ENCODE results near the gene TRPV6.

TRPV6 gene

DNA sequence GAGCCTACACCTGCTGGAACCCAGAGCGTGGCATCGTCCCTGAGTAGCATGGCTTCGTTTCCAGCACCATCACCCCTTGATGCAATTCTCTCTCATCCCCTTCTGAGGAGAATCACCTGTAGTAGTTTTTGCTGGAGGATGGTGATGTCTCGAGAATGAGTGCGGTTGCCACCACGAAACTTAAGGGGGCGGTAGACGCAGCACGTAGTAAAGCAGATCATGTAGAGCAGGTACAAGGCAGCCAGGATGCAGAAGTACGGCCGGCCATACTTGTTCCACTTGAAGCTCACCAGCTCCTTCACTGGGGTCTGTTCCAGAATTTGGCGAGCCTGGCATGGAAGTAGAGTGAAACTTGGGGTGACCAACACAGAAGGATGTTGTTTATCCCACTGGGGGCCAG, 39.9 kb upstream of the TRPV6 start:
- no peak overlapping the region for H2BK15ac ChIP-seq (ENCODE audit: low read depth, poor library complexity, severe bottlenecking)
- DNase-seq = no peak
- WGBS = 57% methylated on average over 11 of the region's 12 CpGs
- H3K27me3 ChIP-seq (ENCODE audit: control insufficient read depth in 1 of 2, insufficient read depth in 1 of 2, low read length in 2 of 2) = peaks cover 0 to 11% of the 10 kb centered on the region in 2 experiments
- no peak overlapping the region for H2BK5ac ChIP-seq (ENCODE audit: low read depth, low read length, poor library complexity, severe bottlenecking)
- H2BK120ac ChIP-seq (ENCODE audit: low read depth, low read length) = no peak overlapping the region
- no peaks in the 10 kb centered on the region for H3K4me1 ChIP-seq (ENCODE audit: control insufficient read depth, insufficient read depth, low read depth, low read length)
- H3K79me1 ChIP-seq (replicated peaks; ENCODE audit: low read length, poor library complexity, severe bottlenecking) = no peaks in the 10 kb centered on the region
- H2AK5ac ChIP-seq (ENCODE audit: low read length, severe bottlenecking) = no peak overlapping the region
- no peak overlapping the region for H3K18ac ChIP-seq (ENCODE audit: low read depth in 1 of 2, low read length in 2 of 2)
- H4K91ac ChIP-seq (ENCODE audit: low read length) = no peak overlapping the region
- H3K4me2 ChIP-seq (ENCODE audit: low read length, poor library complexity, severe bottlenecking) = no peak overlapping the region
- no peak overlapping the region for H2AFZ ChIP-seq (ENCODE audit: low read depth, low read length)
- no peaks in the 10 kb centered on the region for H3K36me3 ChIP-seq (ENCODE audit: control insufficient read depth in 1 of 2, insufficient read depth in 2 of 2, low read depth in 1 of 2, low read length in 2 of 2)
- H3K23ac ChIP-seq (ENCODE audit: low read length in 2 of 2) = no peak overlapping the region
- no peak overlapping the region for H4K8ac ChIP-seq (ENCODE audit: low read length)
- H3K4me3 ChIP-seq (ENCODE audit: insufficient read depth in 1 of 2, low read depth in 1 of 2, low read length in 2 of 2) = no peak overlapping the region
- H3K14ac ChIP-seq (ENCODE audit: low read length in 2 of 2) = no peak overlapping the region
- H2BK12ac ChIP-seq (ENCODE audit: low read length in 2 of 2) = no peak overlapping the region
- H3K4ac ChIP-seq (ENCODE audit: low read depth in 1 of 2, low read length in 2 of 2) = no peak overlapping the region
- H3K9me3 ChIP-seq (ENCODE audit: control insufficient read depth, low read length) = no peaks in the 10 kb centered on the region
- H3K9ac ChIP-seq (ENCODE audit: low read length) = no peak overlapping the region
- no peak overlapping the region for H3K27ac ChIP-seq (ENCODE audit: low read length, poor library complexity, severe bottlenecking)

DNA sequence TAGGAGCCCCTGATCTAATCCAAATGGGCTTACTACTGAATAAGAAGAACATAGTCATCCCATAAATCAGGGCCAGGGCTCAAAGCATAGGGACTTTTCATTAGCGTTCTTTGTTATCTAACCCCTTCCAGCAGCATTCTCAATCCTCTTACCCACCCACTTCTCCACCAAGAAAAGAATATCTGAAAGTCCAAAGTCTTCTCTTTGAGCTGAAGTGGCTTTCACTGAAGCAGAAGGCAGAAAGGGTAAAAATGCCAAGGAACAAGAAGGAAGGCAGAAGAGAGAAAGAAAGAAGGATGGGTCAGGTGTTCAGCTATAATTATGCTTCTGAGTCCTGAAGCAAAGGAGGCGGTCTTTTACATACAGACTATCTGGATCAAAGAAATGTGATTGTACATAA, 37.8 kb upstream of the TRPV6 start:
- Histone ChIP-seq H3K4me3 (ENCODE audit: insufficient read depth in 1 of 2, low read depth in 1 of 2, low read length in 2 of 2) (no peak overlapping the region), H3K18ac (ENCODE audit: low read depth in 1 of 2, low read length in 2 of 2) (no peak overlapping the region), H3K36me3 (ENCODE audit: control insufficient read depth in 1 of 2, insufficient read depth in 2 of 2, low read depth in 1 of 2, low read length in 2 of 2) (no peaks in the 10 kb centered on the region), H3K9ac (ENCODE audit: low read length) (no peak overlapping the region), H4K91ac (ENCODE audit: low read length) (no peak overlapping the region), H2AFZ (ENCODE audit: low read depth, low read length) (no peak overlapping the region), H3K4me1 (ENCODE audit: control insufficient read depth, insufficient read depth, low read depth, low read length) (no peaks in the 10 kb centered on the region), H4K8ac (ENCODE audit: low read length) (no peak overlapping the region), H3K9me3 (ENCODE audit: control insufficient read depth, low read length) (no peaks in the 10 kb centered on the region), H3K27ac (ENCODE audit: low read length, poor library complexity, severe bottlenecking) (no peak overlapping the region), H2BK120ac (ENCODE audit: low read depth, low read length) (no peak overlapping the region), H3K14ac (ENCODE audit: low read length in 2 of 2) (no peak overlapping the region), H3K23ac (ENCODE audit: low read length in 2 of 2) (no peak overlapping the region), H2AK5ac (ENCODE audit: low read length, severe bottlenecking) (no peak overlapping the region), H3K79me1 (replicated peaks; ENCODE audit: low read length, poor library complexity, severe bottlenecking) (no peaks in the 10 kb centered on the region), H2BK15ac (ENCODE audit: low read depth, poor library complexity, severe bottlenecking) (no peak overlapping the region), H3K27me3 (ENCODE audit: control insufficient read depth in 1 of 2, insufficient read depth in 1 of 2, low read length in 2 of 2) (peaks cover 0 to 9% of the 10 kb centered on the region in 2 experiments), H2BK5ac (ENCODE audit: low read depth, low read length, poor library complexity, severe bottlenecking) (no peak overlapping the region), H2BK12ac (ENCODE audit: low read length in 2 of 2) (no peak overlapping the region), H3K4ac (ENCODE audit: low read depth in 1 of 2, low read length in 2 of 2) (no peak overlapping the region), H3K4me2 (ENCODE audit: low read length, poor library complexity, severe bottlenecking) (no peak overlapping the region)
- WGBS = 0% methylated on average over 1 of the region's 2 CpGs
- DNase-seq = no peak

DNA sequence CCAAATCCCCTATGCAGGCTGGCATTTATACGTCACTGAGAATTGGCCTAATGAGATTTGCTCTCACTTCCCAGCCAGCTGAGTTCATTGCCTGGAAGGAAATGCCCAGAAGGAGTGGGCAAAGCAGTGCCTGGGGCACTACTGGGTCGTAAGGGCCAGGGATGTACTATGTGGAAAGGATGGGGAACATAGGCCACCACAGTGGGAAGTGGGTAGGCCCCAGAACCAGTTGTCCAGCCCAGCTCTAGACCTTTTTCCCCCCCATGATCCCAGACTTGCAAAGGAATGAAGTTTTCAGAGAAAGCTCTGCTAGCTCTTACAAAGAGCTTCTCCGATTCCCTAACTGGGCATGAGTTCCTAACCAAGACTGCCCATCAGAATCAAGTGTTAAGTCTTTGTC, 34.1 kb upstream of the TRPV6 start:
- Histone ChIP-seq H3K23ac (ENCODE audit: low read length in 2 of 2) (no peak overlapping the region), H3K27me3 (ENCODE audit: control insufficient read depth in 1 of 2, insufficient read depth in 1 of 2, low read length in 2 of 2) (peaks cover 0 to 11% of the 10 kb centered on the region in 2 experiments), H3K9ac (ENCODE audit: low read length) (no peak overlapping the region), H3K4me3 (ENCODE audit: insufficient read depth in 1 of 2, low read depth in 1 of 2, low read length in 2 of 2) (no peak overlapping the region), H2AK5ac (ENCODE audit: low read length, severe bottlenecking) (no peak overlapping the region), H2BK12ac (ENCODE audit: low read length in 2 of 2) (no peak overlapping the region), H3K36me3 (ENCODE audit: control insufficient read depth in 1 of 2, insufficient read depth in 2 of 2, low read depth in 1 of 2, low read length in 2 of 2) (no peaks in the 10 kb centered on the region), H3K27ac (ENCODE audit: low read length, poor library complexity, severe bottlenecking) (no peak overlapping the region), H3K4ac (ENCODE audit: low read depth in 1 of 2, low read length in 2 of 2) (no peak overlapping the region), H4K91ac (ENCODE audit: low read length) (no peak overlapping the region), H2BK120ac (ENCODE audit: low read depth, low read length) (no peak overlapping the region), H3K4me1 (ENCODE audit: control insufficient read depth, insufficient read depth, low read depth, low read length) (no peaks in the 10 kb centered on the region), H4K8ac (ENCODE audit: low read length) (no peak overlapping the region), H3K14ac (ENCODE audit: low read length in 2 of 2) (no peak overlapping the region), H3K4me2 (ENCODE audit: low read length, poor library complexity, severe bottlenecking) (no peak overlapping the region), H3K18ac (ENCODE audit: low read depth in 1 of 2, low read length in 2 of 2) (no peak overlapping the region), H2AFZ (ENCODE audit: low read depth, low read length) (no peak overlapping the region), H2BK5ac (ENCODE audit: low read depth, low read length, poor library complexity, severe bottlenecking) (no peak overlapping the region), H3K9me3 (ENCODE audit: control insufficient read depth, low read length) (no peaks in the 10 kb centered on the region), H3K79me1 (replicated peaks; ENCODE audit: low read length, poor library complexity, severe bottlenecking) (no peaks in the 10 kb centered on the region), H2BK15ac (ENCODE audit: low read depth, poor library complexity, severe bottlenecking) (no peak overlapping the region)
- WGBS = 73% methylated on average over 3 of the region's 3 CpGs
- no peak for DNase-seq

DNA sequence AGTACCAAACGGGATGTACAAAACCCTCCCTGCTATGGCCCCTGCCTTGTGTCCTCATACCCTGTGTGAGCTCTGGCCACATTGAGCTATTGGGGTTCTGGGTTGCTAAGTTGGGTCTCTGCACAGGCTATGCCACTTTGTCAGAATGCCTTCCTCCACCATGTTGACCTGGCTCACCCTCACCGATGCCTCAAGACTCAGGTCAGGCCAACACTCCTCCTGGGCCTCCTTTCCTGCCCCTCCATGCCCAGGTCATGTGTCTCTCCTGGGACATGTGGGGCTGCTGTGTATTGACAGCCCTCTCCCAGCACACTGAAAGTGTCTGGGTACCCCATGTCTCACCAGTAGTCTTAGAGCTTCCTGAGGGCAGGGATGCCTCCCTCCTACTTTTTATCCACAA, 33.4 kb upstream of the TRPV6 start:
- no peaks in the 10 kb centered on the region for H3K9me3 ChIP-seq (ENCODE audit: control insufficient read depth, low read length)
- DNase-seq = no peak
- H3K4me2 ChIP-seq (ENCODE audit: low read length, poor library complexity, severe bottlenecking) = no peak overlapping the region
- 88% methylated on average over 2 of the region's 2 CpGs for WGBS
- no peak overlapping the region for H2BK5ac ChIP-seq (ENCODE audit: low read depth, low read length, poor library complexity, severe bottlenecking)
- H2BK12ac ChIP-seq (ENCODE audit: low read length in 2 of 2) = no peak overlapping the region
- no peak overlapping the region for H3K4me3 ChIP-seq (ENCODE audit: insufficient read depth in 1 of 2, low read depth in 1 of 2, low read length in 2 of 2)
- no peak overlapping the region for H3K27ac ChIP-seq (ENCODE audit: low read length, poor library complexity, severe bottlenecking)
- H3K4ac ChIP-seq (ENCODE audit: low read depth in 1 of 2, low read length in 2 of 2) = no peak overlapping the region
- no peak overlapping the region for H2AK5ac ChIP-seq (ENCODE audit: low read length, severe bottlenecking)
- no peak overlapping the region for H3K18ac ChIP-seq (ENCODE audit: low read depth in 1 of 2, low read length in 2 of 2)
- H2AFZ ChIP-seq (ENCODE audit: low read depth, low read length) = no peak overlapping the region
- H2BK120ac ChIP-seq (ENCODE audit: low read depth, low read length) = no peak overlapping the region
- no peak overlapping the region for H2BK15ac ChIP-seq (ENCODE audit: low read depth, poor library complexity, severe bottlenecking)
- H3K79me1 ChIP-seq (replicated peaks; ENCODE audit: low read length, poor library complexity, severe bottlenecking) = no peaks in the 10 kb centered on the region
- H3K14ac ChIP-seq (ENCODE audit: low read length in 2 of 2) = no peak overlapping the region
- H3K36me3 ChIP-seq (ENCODE audit: control insufficient read depth in 1 of 2, insufficient read depth in 2 of 2, low read depth in 1 of 2, low read length in 2 of 2) = no peaks in the 10 kb centered on the region
- H3K4me1 ChIP-seq (ENCODE audit: control insufficient read depth, insufficient read depth, low read depth, low read length) = no peaks in the 10 kb centered on the region
- no peak overlapping the region for H3K23ac ChIP-seq (ENCODE audit: low read length in 2 of 2)
- peaks cover 0 to 11% of the 10 kb centered on the region in 2 experiments for H3K27me3 ChIP-seq (ENCODE audit: control insufficient read depth in 1 of 2, insufficient read depth in 1 of 2, low read length in 2 of 2)
- no peak overlapping the region for H4K8ac ChIP-seq (ENCODE audit: low read length)
- H3K9ac ChIP-seq (ENCODE audit: low read length) = no peak overlapping the region
- H4K91ac ChIP-seq (ENCODE audit: low read length) = no peak overlapping the region
